HG02571 (cell line): Measurements from ENCODE around the gene CASKIN2.
"Not testable (repeated sequence)": the region's sequence is repeated elsewhere in the genome, so short reads cannot be mapped to it uniquely, and the experiment has no call there.

Experiments
- ATAC-seq: cut with Tn5 transposase; IDR thresholded peaks from one replicate; pipeline ENCODE4 v1.9.1; 2021; ENCODE audit warnings: mild to moderate bottlenecking, moderate library complexity; ENCODE audit not compliant: unreplicated experiment

The CASKIN2 gene

GRCh38 chr17:75524269-75524969, 9.1 kb upstream of the CASKIN2 start:
- no peak for ATAC-seq

GRCh38 chr17:75523647-75524046, 8.3 kb upstream of the CASKIN2 start:
- ATAC-seq, result no peak

GRCh38 chr17:75521951-75522727, 6.8 kb upstream of the CASKIN2 start:
- ATAC-seq, result no peak

- ATAC-seq, result no peak
Measured at GRCh38 chr17:75521290-75521689, 6.0 kb upstream of the CASKIN2 start.

GRCh38 chr17:75520413-75520812, 5.1 kb upstream of the CASKIN2 start:
- ATAC-seq, result not testable (repeated sequence)

- ATAC-seq, result no peak
Measured at GRCh38 chr17:75518983-75519537, 3.7 kb upstream of the CASKIN2 start.

GRCh38 chr17:75518201-75518600, 2.9 kb upstream of the CASKIN2 start:
- no peak for ATAC-seq

- ATAC-seq, result no peak
Measured at GRCh38 chr17:75517297-75517865, 2.0 kb upstream of the CASKIN2 start.

GRCh38 chr17:75516619-75517296, 1.4 kb upstream of the CASKIN2 start:
- peak; percentile 11 for ATAC-seq

GRCh38 chr17:75516255-75516618, 900 bp upstream of the CASKIN2 start, which contains the start of gene TSEN54:
Gene TSEN54, plus strand, starts transcription at chr17:75516528. Its CDS starts 33 bp downstream, at chr17:75516561.
- ATAC-seq, result peak; percentile 63

- no peak for ATAC-seq
Measured at GRCh38 chr17:75514919-75515495, 330 bp downstream of the CASKIN2 start.

- no peak for ATAC-seq
Measured at GRCh38 chr17:75514299-75514918, 928 bp downstream of the CASKIN2 start.

- no peak for ATAC-seq
Measured at GRCh38 chr17:75513641-75514000, 1.7 kb downstream of the CASKIN2 start.

- no peak for ATAC-seq
Measured at GRCh38 chr17:75512926-75513640, 2.3 kb downstream of the CASKIN2 start.

- ATAC-seq, result no peak
Measured at GRCh38 chr17:75511610-75512575, 3.4 kb downstream of the CASKIN2 start.

GRCh38 chr17:75511270-75511609, 4.1 kb downstream of the CASKIN2 start:
- ATAC-seq, result no peak

GRCh38 chr17:75509528-75510258, 5.6 kb downstream of the CASKIN2 start:
- no peak for ATAC-seq

GRCh38 chr17:75508931-75509361, 6.4 kb downstream of the CASKIN2 start:
- ATAC-seq, result no peak
